ENCODE data around the gene DNAAF9.

Gene DNAAF9

GRCh38 chr20:3412600-3413392, 5.3 kb upstream of the DNAAF9 start:
- no peak overlapping the region for H2AFZ ChIP-seq (ENCODE audit: low read depth, low read length, severe bottlenecking)
- H3K9me3 ChIP-seq (ENCODE audit: insufficient read depth, low read length) = no peaks in the 10 kb centered on the region
- H3K36me3 ChIP-seq (ENCODE audit: low read length) = no peaks in the 10 kb centered on the region
- H3F3A ChIP-seq (ENCODE audit: insufficient read depth) = no peaks in the 10 kb centered on the region
- no peak overlapping the region for H3K9ac ChIP-seq (ENCODE audit: low read length)
- H3K4me2 ChIP-seq (ENCODE audit: low read depth, low read length, poor library complexity, severe bottlenecking) = no peak overlapping the region
- H4K20me1 ChIP-seq (ENCODE audit: low read depth, low read length) = no peaks in the 10 kb centered on the region
- no peak overlapping the region for H3K4me3 ChIP-seq (ENCODE audit: insufficient read depth, low read length, poor library complexity, severe bottlenecking)
- H3K27me3 ChIP-seq (ENCODE audit: low read length) = 0 out of 2 replicates have a peak, but pooled peaks cover 3% of the 10 kb centered on the region
- no peaks in the 10 kb centered on the region for H3K79me2 ChIP-seq (ENCODE audit: insufficient read depth, low read length)
- no peak overlapping the region for H3K27ac ChIP-seq (ENCODE audit: low read depth, low read length)
- no peaks in the 10 kb centered on the region for H3K9me2 ChIP-seq (replicated peaks; ENCODE audit: insufficient read depth, low read length)
- TF ChIP-seq CTCF (IDR thresholded peaks at IDR 0.05; ENCODE audit: insufficient read depth, low read length, poor library complexity, severe bottlenecking) = no peak
- TF ChIP-seq EZH2phosphoT487 (conservative IDR thresholded peaks at IDR 0.05; ENCODE audit: low read length) = no peak

- Histone ChIP-seq H4K20me1 (ENCODE audit: low read depth, low read length) (no peaks in the 10 kb centered on the region), H3K4me2 (ENCODE audit: low read depth, low read length, poor library complexity, severe bottlenecking) (no peak overlapping the region), H3K9me3 (ENCODE audit: insufficient read depth, low read length) (no peaks in the 10 kb centered on the region), H3K9ac (ENCODE audit: low read length) (no peak overlapping the region), H3F3A (ENCODE audit: insufficient read depth) (no peaks in the 10 kb centered on the region), H3K9me2 (replicated peaks; ENCODE audit: insufficient read depth, low read length) (no peaks in the 10 kb centered on the region), H3K27ac (ENCODE audit: low read depth, low read length) (no peak overlapping the region), H2AFZ (ENCODE audit: low read depth, low read length, severe bottlenecking) (no peak overlapping the region), H3K79me2 (ENCODE audit: insufficient read depth, low read length) (no peaks in the 10 kb centered on the region), H3K4me3 (ENCODE audit: insufficient read depth, low read length, poor library complexity, severe bottlenecking) (no peak overlapping the region), H3K27me3 (ENCODE audit: low read length) (0 out of 2 replicates have a peak, but pooled peaks cover 3% of the 10 kb centered on the region), H3K36me3 (ENCODE audit: low read length) (no peaks in the 10 kb centered on the region)
- TF ChIP-seq CTCF (IDR thresholded peaks at IDR 0.05; ENCODE audit: insufficient read depth, low read length, poor library complexity, severe bottlenecking) = no peak
- no peak for TF ChIP-seq EZH2phosphoT487 (conservative IDR thresholded peaks at IDR 0.05; ENCODE audit: low read length)
Measured at GRCh38 chr20:3410464-3410863, 3.0 kb upstream of the DNAAF9 start.

GRCh38 chr20:3409417-3409816, 1.9 kb upstream of the DNAAF9 start:
- Histone ChIP-seq H2AFZ (ENCODE audit: low read depth, low read length, severe bottlenecking) (no peak overlapping the region), H3K4me3 (ENCODE audit: insufficient read depth, low read length, poor library complexity, severe bottlenecking) (no peak overlapping the region), H3K27me3 (ENCODE audit: low read length) (0 out of 2 replicates have a peak, but pooled peaks cover 3% of the 10 kb centered on the region), H3K9ac (ENCODE audit: low read length) (no peak overlapping the region), H4K20me1 (ENCODE audit: low read depth, low read length) (no peaks in the 10 kb centered on the region), H3K79me2 (ENCODE audit: insufficient read depth, low read length) (no peaks in the 10 kb centered on the region), H3K4me2 (ENCODE audit: low read depth, low read length, poor library complexity, severe bottlenecking) (no peak overlapping the region), H3K9me3 (ENCODE audit: insufficient read depth, low read length) (no peaks in the 10 kb centered on the region), H3K9me2 (replicated peaks; ENCODE audit: insufficient read depth, low read length) (no peaks in the 10 kb centered on the region), H3K36me3 (ENCODE audit: low read length) (no peaks in the 10 kb centered on the region), H3K27ac (ENCODE audit: low read depth, low read length) (no peak overlapping the region), H3F3A (ENCODE audit: insufficient read depth) (no peaks in the 10 kb centered on the region)
- TF ChIP-seq CTCF (IDR thresholded peaks at IDR 0.05; ENCODE audit: insufficient read depth, low read length, poor library complexity, severe bottlenecking) = no peak
- TF ChIP-seq EZH2phosphoT487 (conservative IDR thresholded peaks at IDR 0.05; ENCODE audit: low read length) = no peak
